ENCODE results near the gene FCGR3B.
"Not testable (repeated sequence)": the region's sequence is repeated elsewhere in the genome, so short reads cannot be mapped to it uniquely, and the experiment has no call there.

The FCGR3B gene

DNA sequence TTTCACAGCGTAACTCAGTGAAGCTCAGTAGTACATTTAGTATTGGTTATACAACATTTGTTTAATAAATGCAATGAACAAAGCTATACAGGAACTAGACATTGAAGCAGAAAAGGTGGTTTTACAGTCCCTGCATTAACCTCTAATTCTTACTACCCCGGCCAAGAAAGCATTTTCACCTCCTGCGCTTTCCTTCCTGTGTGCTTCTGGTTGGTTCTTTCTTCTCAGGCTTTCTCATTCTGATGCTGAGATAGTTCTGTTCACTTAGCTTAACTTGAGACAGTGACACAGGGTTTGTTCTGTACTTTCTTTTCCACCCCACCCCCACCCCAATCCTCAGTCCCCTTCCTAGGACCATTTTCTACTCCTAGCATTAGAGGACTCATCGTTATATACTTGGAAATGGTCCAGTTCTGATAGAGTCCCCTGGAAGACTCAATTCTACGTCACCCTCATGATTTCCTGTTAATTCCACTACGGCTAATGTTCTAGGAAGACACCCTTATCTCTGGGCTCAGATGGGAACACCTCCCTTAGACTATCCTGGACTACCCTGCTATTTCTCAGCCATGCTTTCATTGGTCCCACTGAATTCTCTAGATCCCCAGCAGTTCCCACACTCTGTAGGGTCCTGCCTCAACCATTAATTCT lies 7.5 kb downstream of the FCGR3B start:
- DNase-seq, result peak in 2 of 3 donors; percentile 30 to 40
- peak overlapping the region in 1 of 2 experiments; percentile 70 for H3K27ac ChIP-seq (ENCODE audit: insufficient read depth in 1 of 2, low read depth in 1 of 2, low read length in 2 of 2, poor library complexity in 1 of 2, severe bottlenecking in 2 of 2)
- peaks cover 0 to 29% (median 15%) of the 10 kb centered on the region in 4 experiments for H3K4me1 ChIP-seq (ENCODE audit: control extremely low read depth in 1 of 4, control insufficient read depth in 4 of 4, insufficient read depth in 4 of 4, low read length in 3 of 4)
- peak overlapping the region in 1 of 7 experiments; percentile 54 for H3K4me3 ChIP-seq (ENCODE audit: control insufficient read depth in 1 of 7, extremely low read depth in 1 of 7, insufficient read depth in 4 of 7, low read depth in 2 of 7, low read length in 6 of 7)
- POLR2A ChIA-PET; H3K9me3 ChIP-seq (ENCODE audit: control extremely low read depth in 1 of 5, control insufficient read depth in 4 of 5, insufficient read depth in 2 of 5, low read depth in 1 of 5, low read length in 4 of 5); CTCF ChIA-PET; H3K36me3 ChIP-seq (ENCODE audit: control insufficient read depth in 4 of 4, insufficient read depth in 4 of 4, low read length in 3 of 4): not testable (repeated sequence)
- no CpG with 5 or more reads among the region's 6 CpGs for WGBS (ENCODE audit: insufficient coverage)
- peaks cover 0 to 23% (median 5%) of the 10 kb centered on the region in 5 experiments for H3K27me3 ChIP-seq (replicated peaks in 2 of 5; ENCODE audit: control insufficient read depth in 4 of 5, insufficient read depth in 5 of 5, low read length in 4 of 5)

DNA sequence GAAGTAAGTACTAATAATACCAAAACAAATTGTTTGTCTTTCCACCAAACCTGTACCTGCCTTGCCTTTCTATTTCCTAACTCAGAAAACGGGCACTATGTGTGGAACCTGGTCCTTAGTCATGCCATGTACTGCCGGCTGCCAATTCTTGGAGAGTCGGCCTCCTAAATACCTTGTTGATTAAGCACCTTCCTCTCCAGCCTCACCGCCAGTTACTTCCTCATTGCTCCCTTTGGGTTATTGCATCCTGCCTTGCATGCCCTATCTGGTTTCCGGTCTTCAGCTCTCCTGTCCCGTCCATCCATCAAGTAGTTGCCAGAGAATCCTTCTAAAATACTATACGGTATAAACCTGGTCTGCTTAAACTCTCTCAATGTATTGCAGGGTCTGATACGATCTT lies 8.9 kb downstream of the FCGR3B start:
- POLR2A ChIA-PET; CTCF ChIA-PET; H3K36me3 ChIP-seq (ENCODE audit: control insufficient read depth in 4 of 4, insufficient read depth in 4 of 4, low read length in 3 of 4); H3K9me3 ChIP-seq (ENCODE audit: control extremely low read depth in 1 of 5, control insufficient read depth in 4 of 5, insufficient read depth in 2 of 5, low read depth in 1 of 5, low read length in 4 of 5): not testable (repeated sequence)
- peak in 2 of 3 donors; percentile 53 to 68 for DNase-seq
- Histone ChIP-seq H3K4me1 (ENCODE audit: control extremely low read depth in 1 of 4, control insufficient read depth in 4 of 4, insufficient read depth in 4 of 4, low read length in 3 of 4) (peaks cover 0 to 29% (median 15%) of the 10 kb centered on the region in 4 experiments), H3K27ac (ENCODE audit: insufficient read depth in 1 of 2, low read depth in 1 of 2, low read length in 2 of 2, poor library complexity in 1 of 2, severe bottlenecking in 2 of 2) (peak overlapping the region in 1 of 2 experiments; percentile 82), H3K27me3 (replicated peaks in 2 of 5; ENCODE audit: control insufficient read depth in 4 of 5, insufficient read depth in 5 of 5, low read length in 4 of 5) (peaks cover 0 to 24% (median 5%) of the 10 kb centered on the region in 5 experiments), H3K4me3 (ENCODE audit: control insufficient read depth in 1 of 7, extremely low read depth in 1 of 7, insufficient read depth in 4 of 7, low read depth in 2 of 7, low read length in 6 of 7) (peak overlapping the region in 5 of 7 experiments; percentile 38 to 73 (median 66))
- WGBS (ENCODE audit: insufficient coverage), result 5% methylated on average over 5 of the region's 8 CpGs

DNA sequence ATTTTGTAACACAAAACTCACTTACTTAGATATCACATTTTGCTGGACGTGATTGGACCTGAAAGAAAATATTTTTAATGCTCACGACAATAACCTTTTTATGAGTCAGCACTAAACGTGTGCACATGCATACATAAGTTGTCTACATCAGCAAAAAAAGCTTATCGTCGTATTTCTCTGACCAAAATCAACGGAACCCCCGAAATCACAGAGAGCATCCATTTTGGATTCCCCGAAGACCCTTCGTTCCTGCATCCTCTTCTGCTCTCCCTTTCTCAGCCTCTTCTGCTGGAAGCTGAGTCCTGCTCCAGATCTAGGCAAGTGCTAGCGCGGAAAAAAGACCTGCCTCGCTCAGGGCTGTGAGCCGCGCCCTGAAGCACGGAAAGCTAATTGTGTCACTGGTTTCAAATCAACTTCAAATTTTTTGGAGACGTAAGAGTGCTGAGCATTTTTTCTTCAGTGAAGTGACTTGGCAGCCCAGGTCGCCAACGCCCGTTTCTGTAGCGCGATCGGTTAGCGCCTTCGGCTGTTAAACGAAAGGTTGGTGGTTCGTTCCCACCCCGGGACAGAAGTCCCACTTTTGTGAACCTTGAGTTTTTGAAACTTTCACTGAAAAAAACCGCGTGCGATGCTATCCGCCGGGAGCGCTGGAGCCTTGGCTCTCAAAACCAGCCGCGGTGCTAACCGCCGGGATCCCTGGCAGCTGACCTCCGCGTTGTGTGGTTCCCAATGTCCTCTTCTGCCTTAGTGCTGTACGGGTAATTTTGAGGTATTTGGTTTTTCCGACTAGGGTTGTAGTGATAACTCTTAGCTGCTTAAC lies 9.6 kb downstream of the FCGR3B start:
- Histone ChIP-seq H3K4me3 (ENCODE audit: control insufficient read depth in 1 of 7, extremely low read depth in 1 of 7, insufficient read depth in 4 of 7, low read depth in 2 of 7, low read length in 6 of 7) (peak overlapping the region in 6 of 7 experiments; percentile 38 to 73 (median 66)), H3K4me1 (ENCODE audit: control extremely low read depth in 1 of 4, control insufficient read depth in 4 of 4, insufficient read depth in 4 of 4, low read length in 3 of 4) (peaks cover 0 to 29% (median 15%) of the 10 kb centered on the region in 4 experiments), H3K27me3 (replicated peaks in 2 of 5; ENCODE audit: control insufficient read depth in 4 of 5, insufficient read depth in 5 of 5, low read length in 4 of 5) (peaks cover 0 to 24% (median 5%) of the 10 kb centered on the region in 5 experiments), H3K27ac (ENCODE audit: insufficient read depth in 1 of 2, low read depth in 1 of 2, low read length in 2 of 2, poor library complexity in 1 of 2, severe bottlenecking in 2 of 2) (peak overlapping the region in 1 of 2 experiments; percentile 82)
- H3K9me3 ChIP-seq (ENCODE audit: control extremely low read depth in 1 of 5, control insufficient read depth in 4 of 5, insufficient read depth in 2 of 5, low read depth in 1 of 5, low read length in 4 of 5); POLR2A ChIA-PET; H3K36me3 ChIP-seq (ENCODE audit: control insufficient read depth in 4 of 4, insufficient read depth in 4 of 4, low read length in 3 of 4); CTCF ChIA-PET: not testable (repeated sequence)
- peak; percentile 48 to 72 (median 70) for DNase-seq
- WGBS (ENCODE audit: insufficient coverage), result under 1% methylated on average over 31 of the region's 41 CpGs

DNA sequence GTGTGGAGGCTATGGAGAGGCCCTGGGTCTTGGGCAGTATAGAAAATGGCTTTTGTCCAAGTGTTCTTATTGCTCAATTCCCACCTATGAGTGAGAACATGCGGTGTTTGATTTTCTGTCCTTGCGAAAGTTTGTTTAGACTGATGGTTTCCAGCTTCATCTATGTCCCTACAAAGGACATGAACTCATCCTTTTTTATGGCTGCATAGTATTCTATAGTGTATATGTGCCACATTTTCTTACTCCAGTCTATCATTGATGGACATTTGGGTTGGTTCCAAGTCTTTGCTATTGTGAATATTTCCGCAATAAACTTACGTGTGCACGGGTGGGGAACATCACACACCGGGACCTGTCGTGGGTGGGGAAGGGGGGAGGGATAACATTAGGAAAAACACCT lies 10.6 kb downstream of the FCGR3B start:
- H3K4me3 ChIP-seq (ENCODE audit: control insufficient read depth in 1 of 7, extremely low read depth in 1 of 7, insufficient read depth in 4 of 7, low read depth in 2 of 7, low read length in 6 of 7); POLR2A ChIA-PET; DNase-seq; H3K9me3 ChIP-seq (ENCODE audit: control extremely low read depth in 1 of 5, control insufficient read depth in 4 of 5, insufficient read depth in 2 of 5, low read depth in 1 of 5, low read length in 4 of 5); H3K36me3 ChIP-seq (ENCODE audit: control insufficient read depth in 4 of 4, insufficient read depth in 4 of 4, low read length in 3 of 4); CTCF ChIA-PET; H3K27ac ChIP-seq (ENCODE audit: insufficient read depth in 1 of 2, low read depth in 1 of 2, low read length in 2 of 2, poor library complexity in 1 of 2, severe bottlenecking in 2 of 2): not testable (repeated sequence)
- peaks cover 0 to 24% (median 5%) of the 10 kb centered on the region in 5 experiments for H3K27me3 ChIP-seq (replicated peaks in 2 of 5; ENCODE audit: control insufficient read depth in 4 of 5, insufficient read depth in 5 of 5, low read length in 4 of 5)
- WGBS (ENCODE audit: insufficient coverage), result 100% methylated on average over 2 of the region's 7 CpGs
- peaks cover 0 to 24% (median 14%) of the 10 kb centered on the region in 4 experiments for H3K4me1 ChIP-seq (ENCODE audit: control extremely low read depth in 1 of 4, control insufficient read depth in 4 of 4, insufficient read depth in 4 of 4, low read length in 3 of 4)

DNA sequence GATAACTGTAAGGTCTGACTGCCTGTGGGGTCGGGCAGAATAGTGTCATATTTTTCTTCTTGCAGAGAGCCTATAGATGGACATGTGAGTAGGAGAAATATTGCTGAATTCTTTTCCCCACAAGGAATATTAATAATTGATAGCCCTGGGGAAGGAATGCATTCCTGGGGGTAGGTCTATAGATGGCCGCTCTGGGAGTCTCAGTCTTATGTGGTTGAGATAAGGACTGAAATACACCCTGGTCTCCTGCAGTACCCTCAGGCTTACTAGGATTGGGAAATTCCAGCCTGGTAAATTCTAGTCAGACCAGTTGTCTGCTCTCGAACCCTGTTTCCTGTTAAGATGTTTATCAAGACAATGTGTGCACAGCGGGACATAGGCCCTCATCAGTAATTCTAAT lies 12.5 kb downstream of the FCGR3B start:
- H3K36me3 ChIP-seq (ENCODE audit: control insufficient read depth in 4 of 4, insufficient read depth in 4 of 4, low read length in 3 of 4); POLR2A ChIA-PET; H3K27ac ChIP-seq (ENCODE audit: insufficient read depth in 1 of 2, low read depth in 1 of 2, low read length in 2 of 2, poor library complexity in 1 of 2, severe bottlenecking in 2 of 2); CTCF ChIA-PET; H3K4me3 ChIP-seq (ENCODE audit: control insufficient read depth in 1 of 7, extremely low read depth in 1 of 7, insufficient read depth in 4 of 7, low read depth in 2 of 7, low read length in 6 of 7); DNase-seq; H3K9me3 ChIP-seq (ENCODE audit: control extremely low read depth in 1 of 5, control insufficient read depth in 4 of 5, insufficient read depth in 2 of 5, low read depth in 1 of 5, low read length in 4 of 5): not testable (repeated sequence)
- peaks cover 0 to 21% (median 12%) of the 10 kb centered on the region in 4 experiments for H3K4me1 ChIP-seq (ENCODE audit: control extremely low read depth in 1 of 4, control insufficient read depth in 4 of 4, insufficient read depth in 4 of 4, low read length in 3 of 4)
- peaks cover 0 to 21% (median 5%) of the 10 kb centered on the region in 5 experiments for H3K27me3 ChIP-seq (replicated peaks in 2 of 5; ENCODE audit: control insufficient read depth in 4 of 5, insufficient read depth in 5 of 5, low read length in 4 of 5)
- no CpG with 5 or more reads among the region's 4 CpGs for WGBS (ENCODE audit: insufficient coverage)

DNA sequence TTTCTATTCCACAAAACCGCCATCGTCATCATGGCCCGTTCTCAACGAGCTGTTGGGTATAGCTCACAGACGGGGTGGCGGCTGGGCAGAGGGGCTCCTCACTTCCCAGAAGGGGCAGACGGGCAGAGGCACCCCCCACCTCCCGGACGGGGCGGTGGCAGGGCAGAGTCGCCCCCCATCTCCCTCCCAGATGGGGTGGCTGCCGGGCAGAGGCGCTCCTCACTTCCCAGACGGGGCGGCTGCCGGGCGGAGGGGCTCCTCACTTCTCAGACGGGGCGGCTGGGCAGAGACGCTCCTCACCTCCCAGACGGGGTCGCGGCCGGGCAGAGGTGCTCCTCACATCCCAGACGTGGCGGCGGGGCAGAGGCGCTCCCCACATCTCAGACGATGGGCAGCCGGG lies 14.6 kb downstream of the FCGR3B start:
- H3K27me3 ChIP-seq (replicated peaks in 2 of 5; ENCODE audit: control insufficient read depth in 4 of 5, insufficient read depth in 5 of 5, low read length in 4 of 5), result peaks cover 0 to 14% (median 3%) of the 10 kb centered on the region in 5 experiments
- H3K4me3 ChIP-seq (ENCODE audit: control insufficient read depth in 1 of 7, extremely low read depth in 1 of 7, insufficient read depth in 4 of 7, low read depth in 2 of 7, low read length in 6 of 7); H3K4me1 ChIP-seq (ENCODE audit: control extremely low read depth in 1 of 4, control insufficient read depth in 4 of 4, insufficient read depth in 4 of 4, low read length in 3 of 4); DNase-seq; POLR2A ChIA-PET; H3K9me3 ChIP-seq (ENCODE audit: control extremely low read depth in 1 of 5, control insufficient read depth in 4 of 5, insufficient read depth in 2 of 5, low read depth in 1 of 5, low read length in 4 of 5); H3K36me3 ChIP-seq (ENCODE audit: control insufficient read depth in 4 of 4, insufficient read depth in 4 of 4, low read length in 3 of 4); H3K27ac ChIP-seq (ENCODE audit: insufficient read depth in 1 of 2, low read depth in 1 of 2, low read length in 2 of 2, poor library complexity in 1 of 2, severe bottlenecking in 2 of 2); CTCF ChIA-PET: not testable (repeated sequence)
- 87% methylated on average over 9 of the region's 30 CpGs for WGBS (ENCODE audit: insufficient coverage)

DNA sequence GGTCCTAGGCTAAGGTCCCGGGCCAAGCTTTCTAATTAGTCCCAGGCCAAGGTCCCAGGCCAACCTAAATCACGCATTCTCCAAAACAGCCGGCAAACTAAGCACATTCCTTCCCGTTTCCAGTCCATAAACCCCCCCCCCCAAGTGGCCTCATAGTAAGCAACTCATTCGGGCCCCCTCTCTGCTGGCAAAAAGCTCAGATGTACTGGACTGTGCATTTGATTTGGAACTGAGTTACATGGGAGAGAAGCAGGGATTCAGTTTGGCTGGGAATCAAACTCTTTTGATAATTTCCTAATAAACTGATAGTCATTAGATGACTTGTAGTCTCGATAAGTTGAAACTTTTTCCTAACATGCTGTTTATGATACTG lies 17.8 kb downstream of the FCGR3B start:
- WGBS (ENCODE audit: insufficient coverage), result no CpG with 5 or more reads among the region's 6 CpGs
- CTCF ChIA-PET; H3K4me3 ChIP-seq (ENCODE audit: control insufficient read depth in 1 of 7, extremely low read depth in 1 of 7, insufficient read depth in 4 of 7, low read depth in 2 of 7, low read length in 6 of 7); POLR2A ChIA-PET; H3K36me3 ChIP-seq (ENCODE audit: control insufficient read depth in 4 of 4, insufficient read depth in 4 of 4, low read length in 3 of 4); H3K9me3 ChIP-seq (ENCODE audit: control extremely low read depth in 1 of 5, control insufficient read depth in 4 of 5, insufficient read depth in 2 of 5, low read depth in 1 of 5, low read length in 4 of 5); H3K27me3 ChIP-seq (replicated peaks in 2 of 5; ENCODE audit: control insufficient read depth in 4 of 5, insufficient read depth in 5 of 5, low read length in 4 of 5); H3K4me1 ChIP-seq (ENCODE audit: control extremely low read depth in 1 of 4, control insufficient read depth in 4 of 4, insufficient read depth in 4 of 4, low read length in 3 of 4): not testable (repeated sequence)
- DNase-seq, result peak in 1 of 3 donors; percentile 9
- peak overlapping the region in 1 of 2 experiments; percentile 84 for H3K27ac ChIP-seq (ENCODE audit: insufficient read depth in 1 of 2, low read depth in 1 of 2, low read length in 2 of 2, poor library complexity in 1 of 2, severe bottlenecking in 2 of 2)

Data from common myeloid progenitor, CD34-positive (primary cell).